Aorta (tissue), 5 donors: Measurements from ENCODE around the gene ZCWPW1. TPM values are rescaled to one million over a fixed set of nuclear protein-coding genes. Genes with fewer than 3 reads are reported as not detected.
A peak's percentile ranks its signal among the peaks of the same experiment; 100 is the strongest.
"Not testable (repeated sequence)": the region's sequence is repeated elsewhere in the genome, so short reads cannot be mapped to it uniquely, and the experiment has no call there.

ENCODE experiments used
- ATAC-seq: fragments of 200-7000 bp; cut with Tn5 transposase; one replicate; pipeline ENCODE4 v1.9.1; 2022; ENCODE audit warnings: moderate library complexity; ENCODE audit not compliant: low FRiP score
- DNase-seq, 2 donors: peaks; one replicate each; pipeline ENCODE4 v3.0.0-alpha.2; 2020
- H3K27ac ChIP-seq, 2 donors: one replicate each; pipeline ENCODE4 v1.5.1; 2013; ENCODE audit warnings: low read length in 2 of 2, mild to moderate bottlenecking in 2 of 2, moderate library complexity in 2 of 2, control low read depth in 1 of 2, inconsistent platforms in 1 of 2, low read depth in 1 of 2
- H3K27me3 ChIP-seq, 2 donors: one replicate each; pipeline ENCODE4 v1.6.1; 2013; ENCODE audit warnings: control low read depth in 1 of 2, low read length in 1 of 2, mild to moderate bottlenecking in 1 of 2, moderate library complexity in 1 of 2; ENCODE audit not compliant: insufficient read depth in 2 of 2, control insufficient read depth in 1 of 2
- H3K36me3 ChIP-seq, 2 donors: one replicate each; pipeline ENCODE4 v1.6.1; 2013; ENCODE audit warnings: control low read depth in 1 of 2, low read length in 1 of 2, mild to moderate bottlenecking in 1 of 2; ENCODE audit not compliant: insufficient read depth in 2 of 2, control insufficient read depth in 1 of 2
- H3K4me1 ChIP-seq, 2 donors: one replicate each; pipeline ENCODE4 v1.6.1; 2013; ENCODE audit warnings: low read length in 2 of 2, control low read depth in 1 of 2, mild to moderate bottlenecking in 1 of 2, moderate library complexity in 1 of 2; ENCODE audit not compliant: insufficient read depth in 2 of 2, control insufficient read depth in 1 of 2
- H3K4me3 ChIP-seq, 2 donors: one replicate each; pipeline ENCODE4 v1.5.1; 2013; ENCODE audit warnings: low read length in 2 of 2, control low read depth in 1 of 2, mild to moderate bottlenecking in 1 of 2
- H3K9me3 ChIP-seq: one replicate; pipeline ENCODE4 v1.6.1; 2013; ENCODE audit warnings: mild to moderate bottlenecking, low read length; ENCODE audit not compliant: control insufficient read depth
- WGBS, 2 donors: extraction: QIAGEN DNeasy Blood & Tissue Kit; methylation state at CpG; one replicate each; pipeline ENCODE4 v1.1.7; 2013; 5-methylcytosine and 5-hydroxymethylcytosine counted together
- intact Hi-C, 2 donors: fragments of 100-400 bp; cut with DNase I; formaldehyde crosslinking; loops; one replicate each; pipeline versions ENCODE4 v1.14.2 to v1.15.0; 2022
- polyA plus RNA-seq, 2 donors: library from polyadenylated mRNA; stranded (reverse); fragments of 200-250 nt; gene quantifications; one replicate each; pipeline ENCODE4 v1.2.3, GENCODE V29; 2013
- total RNA-seq, 2 donors: library from RNA; stranded (reverse); fragmentation: NEBNext Ultra II Directional; extraction: Animal tissue kit (Norgen Biotek cat#: 25700); gene quantifications; one replicate each; pipeline ENCODE4 v1.2.1, GENCODE V29; 2021
- donor health status: healthy with polysubstance abuse.
- donor health status: Bipolar disorder and iron deficiency.
- donor health status: DM: no; HTN: no; CAD: no.
- donor health status: DM: no; HTN: no; CAD: no.
- donor health status: DM: yes; HTN: yes; CAD: no.

ZCWPW1 gene
- total and polyA plus RNA-seq, 4 donors = 2.2 to 18.7 (median 4.2) TPM

DNA sequence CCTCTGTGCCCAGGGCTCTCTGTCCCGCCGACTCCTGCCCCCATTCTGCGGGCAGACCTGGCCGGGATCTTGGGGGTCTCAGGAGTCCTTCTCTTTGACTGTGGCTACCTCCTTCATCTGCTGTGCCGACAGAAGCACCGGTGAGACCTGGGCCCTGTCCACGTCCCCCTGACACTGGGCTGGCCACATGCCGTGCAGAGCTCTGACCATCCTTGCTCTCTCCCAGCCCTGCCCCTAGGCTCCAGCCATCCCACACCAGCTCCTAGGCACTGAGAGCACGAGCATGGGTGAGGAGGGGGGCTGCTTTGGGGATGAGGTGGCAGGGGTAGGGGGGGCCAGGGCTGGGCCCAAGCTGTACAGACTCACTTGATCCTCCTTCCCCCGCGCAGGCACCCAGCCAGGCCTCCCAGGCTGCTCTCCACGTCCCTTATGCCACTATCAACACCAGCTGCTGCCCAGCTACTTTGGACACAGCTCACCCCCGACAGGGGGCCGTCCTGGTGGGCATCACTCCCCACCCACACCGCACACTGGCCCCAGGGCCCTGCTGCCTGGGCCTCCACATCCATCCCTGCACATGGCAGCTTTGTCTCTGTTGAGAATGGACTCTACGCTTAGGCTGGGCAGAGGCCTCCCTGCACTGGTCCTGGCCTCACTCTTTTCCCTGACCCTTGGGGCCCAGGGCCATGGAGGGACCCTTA, 75.4 kb downstream of the ZCWPW1 start:
- WGBS, 2 donors = 85 to 87% methylated on average over 14 to 16 of the region's 16 CpGs

DNA sequence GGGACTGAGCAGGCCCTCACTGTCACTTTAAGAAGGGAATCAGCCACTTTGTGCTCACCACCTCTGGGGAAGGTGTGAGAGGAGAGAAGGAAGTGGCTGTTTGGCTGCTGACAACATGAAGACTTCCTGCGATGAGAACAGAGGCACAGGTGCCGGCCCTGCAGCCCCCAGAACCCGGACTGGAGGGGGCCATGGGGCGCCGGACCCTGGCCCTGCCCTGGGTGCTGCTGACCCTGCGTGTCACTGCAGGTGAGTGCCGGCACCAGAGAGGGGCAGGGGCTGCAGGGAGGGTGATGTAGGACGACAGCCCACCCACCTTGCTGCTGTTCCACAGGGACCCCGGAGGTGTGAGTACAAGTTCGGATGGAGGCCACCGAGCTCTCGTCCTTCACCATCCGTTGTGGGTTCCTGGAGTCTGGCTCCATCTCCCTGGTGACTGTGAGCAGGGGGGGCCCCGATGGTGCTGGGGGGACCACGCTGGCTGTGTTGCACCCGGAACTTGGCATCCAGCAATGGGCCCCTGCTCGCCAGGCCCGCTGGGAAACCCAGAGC, 76.2 kb downstream of the ZCWPW1 start:
- peak in 1 of 2 donors; percentile 66 for DNase-seq

More for the DNA sequence above, 75.4 kb downstream of the ZCWPW1 start:
- ATAC-seq = no peak
- H3K27me3 ChIP-seq = no peaks in the 10 kb centered on the region
- peak in 1 of 2 donors; percentile 68 for DNase-seq
- no peaks in the 10 kb centered on the region for H3K9me3 ChIP-seq
- no peaks in the 10 kb centered on the region for H3K4me1 ChIP-seq
- H3K36me3 ChIP-seq = peaks cover 0 to under 1% of the 10 kb centered on the region in 2 donors
- intact Hi-C loops = no loop called here
- H3K4me3 ChIP-seq = no peak overlapping the region
- no peak overlapping the region for H3K27ac ChIP-seq

GRCh38 chr7:100351657-100352058, 76.8 kb downstream of the ZCWPW1 start:
- ATAC-seq (no peak), DNase-seq (peak in 1 of 2 donors; percentile 72)
- intact Hi-C loops = no loop called here
- Histone ChIP-seq H3K27me3 (no peaks in the 10 kb centered on the region), H3K9me3 (no peaks in the 10 kb centered on the region), H3K4me3 (no peak overlapping the region), H3K4me1 (no peaks in the 10 kb centered on the region), H3K36me3 (peaks cover 8% of the 10 kb centered on the region in 2 donors), H3K27ac (no peak overlapping the region)
- WGBS, 2 donors = 87 to 91% methylated on average over 6 of the region's 6 CpGs

More for the DNA sequence above, 76.2 kb downstream of the ZCWPW1 start:
- H3K4me3 ChIP-seq, ATAC-seq, H3K36me3 ChIP-seq, H3K9me3 ChIP-seq, H3K27me3 ChIP-seq, H3K4me1 ChIP-seq, intact Hi-C loops, H3K27ac ChIP-seq: not testable (repeated sequence)
- WGBS, 2 donors = 87 to 89% methylated on average over 17 to 18 of the region's 18 CpGs

Other genes with a start within 250 kb of the ZCWPW1 start
- 1 to 10 TPM in 1 of 2 donors, under 1 TPM in 1; 0.23 to 2.1 TPM for gene PVRIG, start 208.8 kb downstream of the ZCWPW1 start, total RNA-seq
- under 1 TPM in 1 of 2 donors, not detected in 1; 0.25 TPM for gene PVRIG, start 208.8 kb downstream of the ZCWPW1 start, polyA plus RNA-seq
- not detected for gene SPDYE3, start 121.0 kb downstream of the ZCWPW1 start, total RNA-seq
- not detected for gene SPDYE3, start 121.0 kb downstream of the ZCWPW1 start, polyA plus RNA-seq
- 10 to 100 TPM; 30.7 to 51.2 TPM for gene PILRB, start 70.6 kb downstream of the ZCWPW1 start, total RNA-seq
- 100 to 1,000 TPM in 1 of 2 donors, 10 to 100 TPM in 1; 13.9 to 186 TPM for gene PILRB, start 70.6 kb downstream of the ZCWPW1 start, polyA plus RNA-seq
- gene PILRA, start 55.2 kb downstream of the ZCWPW1 start, total RNA-seq = 10 to 100 TPM; 11.2 to 21.5 TPM
- 10 to 100 TPM in 1 of 2 donors, 1 to 10 TPM in 1; 5.8 to 10.6 TPM for gene PILRA, start 55.2 kb downstream of the ZCWPW1 start, polyA plus RNA-seq
- gene MEPCE, start 1.1 kb upstream of the ZCWPW1 start, total RNA-seq = 10 to 100 TPM; 26.3 to 31.8 TPM
- gene MEPCE, start 1.1 kb upstream of the ZCWPW1 start, polyA plus RNA-seq = 10 to 100 TPM; 13.0 to 27.2 TPM
- 10 to 100 TPM; 24.7 to 29.7 TPM for gene PPP1R35, start 7.8 kb upstream of the ZCWPW1 start, total RNA-seq
- gene PPP1R35, start 7.8 kb upstream of the ZCWPW1 start, polyA plus RNA-seq = 10 to 100 TPM; 16.0 to 69.5 TPM
- 1 to 10 TPM; 1.0 to 2.0 TPM for gene SPACDR, start 35.6 kb upstream of the ZCWPW1 start, total RNA-seq
- under 1 TPM in 1 of 2 donors, not detected in 1; 0.31 TPM for gene SPACDR, start 35.6 kb upstream of the ZCWPW1 start, polyA plus RNA-seq
- 10 to 100 TPM; 31.2 to 46.5 TPM for gene TSC22D4, start 50.5 kb upstream of the ZCWPW1 start, total RNA-seq
- gene TSC22D4, start 50.5 kb upstream of the ZCWPW1 start, polyA plus RNA-seq = 10 to 100 TPM; 18.8 to 35.5 TPM
- gene NYAP1, start 55.2 kb upstream of the ZCWPW1 start, total RNA-seq = 1 to 10 TPM in 1 of 2 donors, under 1 TPM in 1; 0.75 to 1.3 TPM
- gene NYAP1, start 55.2 kb upstream of the ZCWPW1 start, polyA plus RNA-seq = under 1 TPM; 0.18 to 0.25 TPM
- 10 to 100 TPM; 28.4 to 29.2 TPM for gene AGFG2, start 110.5 kb upstream of the ZCWPW1 start, total RNA-seq
- 10 to 100 TPM in 1 of 2 donors, 1 to 10 TPM in 1; 6.4 to 14.6 TPM for gene AGFG2, start 110.5 kb upstream of the ZCWPW1 start, polyA plus RNA-seq
- gene SAP25, start 145.2 kb upstream of the ZCWPW1 start, total RNA-seq = 1 to 10 TPM; 2.1 to 7.5 TPM
- 1 to 10 TPM in 1 of 2 donors, under 1 TPM in 1; 0.75 to 9.9 TPM for gene SAP25, start 145.2 kb upstream of the ZCWPW1 start, polyA plus RNA-seq
- gene LRCH4, start 157.4 kb upstream of the ZCWPW1 start, total RNA-seq = 10 to 100 TPM; 39.1 to 56.0 TPM
- 10 to 100 TPM; 26.3 to 68.2 TPM for gene LRCH4, start 157.4 kb upstream of the ZCWPW1 start, polyA plus RNA-seq
- gene FBXO24, start 157.6 kb upstream of the ZCWPW1 start, total RNA-seq = under 1 TPM in 1 of 2 donors, not detected in 1; 0.81 TPM
- gene FBXO24, start 157.6 kb upstream of the ZCWPW1 start, polyA plus RNA-seq = 1 to 10 TPM in 1 of 2 donors, not detected in 1; 1.2 TPM
- gene PCOLCE, start 173.7 kb upstream of the ZCWPW1 start, total RNA-seq = 100 to 1,000 TPM in 1 of 2 donors, 10 to 100 TPM in 1; 75.1 to 277 TPM
- gene PCOLCE, start 173.7 kb upstream of the ZCWPW1 start, polyA plus RNA-seq = 100 to 1,000 TPM in 1 of 2 donors, 10 to 100 TPM in 1; 34.3 to 341 TPM
- gene MOSPD3, start 183.8 kb upstream of the ZCWPW1 start, total RNA-seq = 10 to 100 TPM; 15.1 to 19.1 TPM
- 10 to 100 TPM; 14.0 to 33.0 TPM for gene MOSPD3, start 183.8 kb upstream of the ZCWPW1 start, polyA plus RNA-seq
- gene TFR2, start 212.8 kb upstream of the ZCWPW1 start, total RNA-seq = 1 to 10 TPM in 1 of 2 donors, under 1 TPM in 1; 0.45 to 2.1 TPM
- not detected for gene TFR2, start 212.8 kb upstream of the ZCWPW1 start, polyA plus RNA-seq
- gene ACTL6B, start 227.7 kb upstream of the ZCWPW1 start, total RNA-seq = not detected
- not detected for gene ACTL6B, start 227.7 kb upstream of the ZCWPW1 start, polyA plus RNA-seq
- gene GNB2, start 245.0 kb upstream of the ZCWPW1 start, total RNA-seq = 100 to 1,000 TPM; 185 to 204 TPM
- 100 to 1,000 TPM; 107 to 227 TPM for gene GNB2, start 245.0 kb upstream of the ZCWPW1 start, polyA plus RNA-seq